GM23338 (cell line): Measurements from ENCODE around the gene CLDN2. TPM values are rescaled to one million over a fixed set of nuclear protein-coding genes. Genes with fewer than 3 reads are reported as not detected.

Source experiments
- ATAC-seq: fragments of 200-7000 bp; cut with Tn5 transposase; 3 replicates; pipeline ENCODE4 v1.9.1; 2020
- DNase-seq: peaks from one replicate; pipeline ENCODE4 v3.0.0-alpha.2; 2015; ENCODE audit warnings: low spot score
- H2AFZ ChIP-seq: fragments of 200-600 bp; sonication (generic); 2 replicates; pipeline ENCODE4 v1.8.0; 2016; ENCODE audit warnings: antibody characterized with exemption, mild to moderate bottlenecking, moderate library complexity
- H3F3A ChIP-seq: fragments of 200-600 bp; sonication (generic); replicated peaks from 2 replicates; pipeline ENCODE4 v1.8.0; 2017; ENCODE audit warnings: antibody characterized with exemption, mixed run types, low read depth
- H3K27ac ChIP-seq: fragments of 200-600 bp; sonication (generic); 2 replicates; pipeline ENCODE4 v1.6.1; 2016; ENCODE audit warnings: low read depth
- H3K27me3 ChIP-seq: fragments of 200-600 bp; sonication (generic); 2 replicates; pipeline ENCODE4 v1.8.0; 2016; ENCODE audit warnings: mild to moderate bottlenecking, mixed run types, moderate library complexity; ENCODE audit not compliant: insufficient read depth
- H3K36me3 ChIP-seq: fragments of 200-600 bp; sonication (generic); 2 replicates; pipeline ENCODE4 v1.8.0; 2016; ENCODE audit warnings: mild to moderate bottlenecking; ENCODE audit not compliant: insufficient read depth
- H3K4me1 ChIP-seq: fragments of 200-600 bp; sonication (generic); 2 replicates; pipeline ENCODE4 v1.8.0; 2016; ENCODE audit warnings: mild to moderate bottlenecking, moderate library complexity; ENCODE audit not compliant: insufficient read depth
- H3K4me2 ChIP-seq: fragments of 200-600 bp; sonication (generic); 2 replicates; pipeline ENCODE4 v1.7.1; 2017; ENCODE audit warnings: mixed run types
- H3K4me3 ChIP-seq: fragments of 200-600 bp; sonication (generic); 2 replicates; pipeline ENCODE4 v1.6.1; 2016; ENCODE audit warnings: mixed run types
- H3K79me2 ChIP-seq: fragments of 200-600 bp; sonication (generic); replicated peaks from 2 replicates; pipeline ENCODE4 v1.8.0; 2017; ENCODE audit warnings: mild to moderate bottlenecking; ENCODE audit not compliant: insufficient read depth
- H3K9me2 ChIP-seq: fragments of 200-600 bp; sonication (generic); 2 replicates; pipeline ENCODE4 v1.8.0; 2017; ENCODE audit not compliant: insufficient read depth
- H4K20me1 ChIP-seq: fragments of 200-600 bp; sonication (generic); replicated peaks from 2 replicates; pipeline ENCODE4 v1.8.0; 2017; ENCODE audit warnings: mild to moderate bottlenecking; ENCODE audit not compliant: insufficient read depth
- H3K27ac Mint-ChIP-seq: 2 replicates; pipeline ENCODE4 v1.8.0; 2020; ENCODE audit warnings: inconsistent platforms, mild to moderate bottlenecking, moderate library complexity, mixed read lengths
- H3K27me3 Mint-ChIP-seq: 3 replicates; pipeline ENCODE4 v1.8.0; 2022; ENCODE audit warnings: low read depth, mild to moderate bottlenecking, moderate library complexity, mixed read lengths, inconsistent platforms; ENCODE audit not compliant: insufficient read depth, poor library complexity
- H3K36me3 Mint-ChIP-seq: 3 replicates; pipeline ENCODE4 v1.8.0; 2021; ENCODE audit warnings: low read depth, mild to moderate bottlenecking, inconsistent platforms, moderate library complexity, mixed read lengths
- H3K4me1 Mint-ChIP-seq: 3 replicates; pipeline ENCODE4 v1.8.0; 2020; ENCODE audit warnings: mild to moderate bottlenecking, inconsistent platforms, mixed read lengths
- H3K4me3 Mint-ChIP-seq: 3 replicates; pipeline ENCODE4 v1.8.0; 2021; ENCODE audit warnings: moderate library complexity, mild to moderate bottlenecking, inconsistent platforms, mixed read lengths
- H3K9me3 Mint-ChIP-seq: 3 replicates; pipeline ENCODE4 v1.8.0; 2020; ENCODE audit warnings: moderate library complexity, mild to moderate bottlenecking, inconsistent platforms, mixed read lengths
- CREB1 ChIP-seq: fragments of 250-450 bp; sonication (Bioruptor Pico); IDR thresholded peaks from 2 replicates; pipeline ENCODE4 v1.5.0; 2020; ENCODE audit warnings: low read depth, mild to moderate bottlenecking, moderate library complexity
- CTCF ChIP-seq, 2 experiments: fragments of 200-600 bp in 1 of 2; sonication (generic) in 1 of 2; conservative IDR thresholded peaks; 2 replicates each; pipeline versions ENCODE4 v1.5.1 to v1.6.1; 2016 to 2017; ENCODE audit warnings: antibody characterized with exemption in 2 of 2, low read depth in 2 of 2, mild to moderate bottlenecking in 2 of 2, moderate library complexity in 1 of 2
- ETS1 ChIP-seq: IDR thresholded peaks from 2 replicates; pipeline ENCODE4 v1.6.1; 2016; ENCODE audit warnings: antibody characterized with exemption
- EZH2 ChIP-seq: fragments of 200-600 bp; sonication (generic); IDR thresholded peaks from one replicate; pipeline ENCODE4 v1.8.0; 2017; ENCODE audit warnings: antibody characterized with exemption, mild to moderate bottlenecking, low read depth; ENCODE audit not compliant: unreplicated experiment
- EZH2phosphoT487 ChIP-seq: fragments of 200-600 bp; sonication (generic); IDR thresholded peaks from one replicate; pipeline ENCODE4 v1.8.1; 2018; ENCODE audit warnings: antibody characterized with exemption; ENCODE audit not compliant: unreplicated experiment
- JUNB ChIP-seq: IDR thresholded peaks from one replicate; pipeline ENCODE4 v1.6.1; 2016; ENCODE audit warnings: antibody characterized with exemption; ENCODE audit not compliant: unreplicated experiment
- NANOG ChIP-seq: IDR thresholded peaks from 2 replicates; pipeline ENCODE4 v1.6.1; 2016; ENCODE audit warnings: antibody characterized with exemption, borderline replicate concordance
- REST ChIP-seq: IDR thresholded peaks from one replicate; pipeline ENCODE4 v1.6.1; 2018; ENCODE audit warnings: antibody characterized with exemption; ENCODE audit not compliant: unreplicated experiment
- ZNF114 ChIP-seq: fragments of 250-450 bp; sonication (Bioruptor Pico); IDR thresholded peaks from 2 replicates; pipeline ENCODE4 v1.5.0; 2020; ENCODE audit warnings: mild to moderate bottlenecking, moderate library complexity
- ZNF331 ChIP-seq: fragments of 250-450 bp; sonication (Bioruptor Pico); IDR thresholded peaks from 2 replicates; pipeline ENCODE4 v1.5.0; 2020; ENCODE audit warnings: low read depth, mild to moderate bottlenecking, moderate library complexity
- ZNF462 ChIP-seq: fragments of 250-450 bp; sonication (Bioruptor Pico); IDR thresholded peaks from 2 replicates; pipeline ENCODE4 v1.5.0; 2020; ENCODE audit warnings: mild to moderate bottlenecking, moderate library complexity
- polyA plus RNA-seq: library from polyadenylated mRNA; unstranded; fragments of >200 nt; fragmentation: Nextera tagmentation; extraction: Ambion mirVana; gene quantifications from 2 replicates; pipeline ENCODE4 v1.2.1, GENCODE V29; 2016
- total RNA-seq: library from RNA; depleted of rRNA; stranded (reverse); fragments of >200 nt; shearing (Covaris generic); gene quantifications from 2 replicates; pipeline ENCODE4 v1.2.3, GENCODE V29; 2014

CLDN2 gene
- total and polyA plus RNA-seq, 2 experiments from 2014 or later = not detected

- H3K4me2 ChIP-seq = no peak overlapping the region
- H2AFZ ChIP-seq = no peak overlapping the region
- no peaks in the 10 kb centered on the region for H3F3A ChIP-seq
- H4K20me1 ChIP-seq = no peaks in the 10 kb centered on the region
- H3K36me3 Mint-ChIP-seq = no peaks in the 10 kb centered on the region
- DNase-seq (no peak), ATAC-seq (no peak)
- TF ChIP-seq ZNF114 (CRISPR knock-in tag) (no peak), REST (no peak), ZNF462 (CRISPR knock-in tag) (no peak), NANOG (no peak), ETS1 (no peak), ZNF331 (CRISPR knock-in tag) (no peak), EZH2 (no peak), CREB1 (CRISPR knock-in tag) (no peak), EZH2phosphoT487 (no peak), CTCF (conservative IDR thresholded peaks at IDR 0.05; ENCODE audit: low read depth in 2 of 2) (no peak), JUNB (no peak)
- H3K79me2 ChIP-seq = no peaks in the 10 kb centered on the region
- no peaks in the 10 kb centered on the region for H3K9me3 Mint-ChIP-seq
- H3K27me3 Mint-ChIP-seq = peaks cover 2% of the 10 kb centered on the region
- H3K4me1 ChIP-seq = no peaks in the 10 kb centered on the region
- H3K27ac Mint-ChIP-seq = no peak overlapping the region
- H3K36me3 ChIP-seq = no peaks in the 10 kb centered on the region
- no peaks in the 10 kb centered on the region for H3K9me2 ChIP-seq
- no peak overlapping the region for H3K4me3 Mint-ChIP-seq
- H3K4me1 Mint-ChIP-seq = peaks cover 7% of the 10 kb centered on the region; the same call in 2 of the 3 replicates
- no peak overlapping the region for H3K4me3 ChIP-seq
- H3K27me3 ChIP-seq = no peaks in the 10 kb centered on the region
- H3K27ac ChIP-seq = no peak overlapping the region
These were observed 25.2 kb upstream of the CLDN2 start for GRCh38 chrX:106894978-106895452.
